HepG2 (cell line): Measurements from ENCODE around the gene TOPBP1. TPM values are rescaled to one million over a fixed set of nuclear protein-coding genes. Genes with fewer than 3 reads are reported as not detected.
A peak's percentile ranks its signal among the peaks of the same experiment; 100 is the strongest.

ENCODE experiments used
- ATAC-seq: fragments of 200-7000 bp; cut with Tn5 transposase; 3 replicates; pipeline ENCODE4 v1.9.1; 2020; ENCODE audit warnings: mild to moderate bottlenecking, moderate library complexity
- BruUV-seq: library from RNA; stranded (reverse); fragments of 400-500 nt; replicated peaks from 2 replicates; lab custom pipeline; 2021; lab: Mats Ljungman, UMichigan
- CTCF ChIA-PET: fragments of 300-600 bp; formaldehyde crosslinking; extraction: SDS; loops from one replicate; lab custom pipeline; 2021; ENCODE audit warnings: low total read pairs, inconsistent platforms, low intra/inter-chr PET ratio; lab: Yijun Ruan, JAX
- POLR2A ChIA-PET: fragments of 350-600 bp; sonication (Branson Sonifier 250); formaldehyde crosslinking; loops from one replicate; lab custom pipeline; 2020; ENCODE audit warnings: antibody characterized with exemption, inconsistent platforms; lab: Yijun Ruan, JAX
- DNase-seq: peaks from one replicate; pipeline ENCODE4 v3.0.0-alpha.2; 2015; ENCODE audit warnings: low spot score
- FAIRE-seq: peaks from 3 replicates; lab custom pipeline; 2011; peaks lifted over from hg19 to GRCh38; lab: Jason Lieb, UNC
- H2AFZ ChIP-seq: one replicate; pipeline ENCODE4 v1.6.1; 2011; ENCODE audit warnings: low read length, inconsistent platforms
- H3K27ac ChIP-seq: fragments of 300-600 bp; 3 replicates; pipeline ENCODE4 v1.8.0; 2011; ENCODE audit warnings: mixed run types, mild to moderate bottlenecking, mixed read lengths, low read length, inconsistent platforms; ENCODE audit not compliant: insufficient read depth; ENCODE audit errors: extremely low read length
- H3K27me3 ChIP-seq, 2 experiments: fragments of 200-600 bp in 1 of 2; 2 replicates in 1 of 2; 3 replicates in 1 of 2; pipeline versions ENCODE4 v1.6.0 to v1.8.0; 2011; ENCODE audit warnings: low read length in 2 of 2, mild to moderate bottlenecking in 2 of 2, moderate library complexity in 2 of 2, inconsistent platforms in 1 of 2; ENCODE audit not compliant: insufficient read depth in 2 of 2, control insufficient read depth in 1 of 2
- H3K36me3 ChIP-seq, 2 experiments: fragments of 200-600 bp in 1 of 2; replicated peaks in 1 of 2; 2 replicates in 1 of 2; 3 replicates in 1 of 2; pipeline versions ENCODE4 v1.5.1 to v1.8.0; 2011; ENCODE audit warnings: low read length in 2 of 2, inconsistent platforms in 1 of 2; ENCODE audit not compliant: insufficient read depth in 2 of 2, control insufficient read depth in 1 of 2
- H3K4me1 ChIP-seq: 2 replicates; pipeline ENCODE4 v1.5.1; 2012; ENCODE audit warnings: low read length, inconsistent platforms; ENCODE audit not compliant: insufficient read depth
- H3K4me2 ChIP-seq: 2 replicates; pipeline ENCODE4 v1.6.0; 2011; ENCODE audit warnings: low read depth, low read length, inconsistent platforms
- H3K4me3 ChIP-seq, 3 experiments: fragments of 200-600 bp in 1 of 3; sonication (generic), shearing (Covaris generic) in 1 of 3; replicated peaks in 1 of 3; 2 replicates each; pipeline ENCODE4 v1.5.1; 2011 to 2016; ENCODE audit warnings: low read length in 3 of 3, inconsistent platforms in 2 of 3, low read depth in 2 of 3, mild to moderate bottlenecking in 2 of 3, control low read depth in 1 of 3, mixed read lengths in 1 of 3; ENCODE audit not compliant: insufficient read depth in 1 of 3
- H3K79me2 ChIP-seq: one replicate; pipeline ENCODE4 v1.6.1; 2011; ENCODE audit warnings: low read length, inconsistent platforms; ENCODE audit not compliant: insufficient read depth
- H3K9ac ChIP-seq: 2 replicates; pipeline ENCODE4 v1.6.0; 2011; ENCODE audit warnings: mild to moderate bottlenecking, low read depth, low read length, inconsistent platforms; ENCODE audit not compliant: insufficient read depth
- H3K9me3 ChIP-seq: 2 replicates; pipeline ENCODE4 v1.5.1; 2012; ENCODE audit warnings: mild to moderate bottlenecking, low read length
- H4K20me1 ChIP-seq: 2 replicates; pipeline ENCODE4 v1.6.0; 2011; ENCODE audit warnings: inconsistent platforms, mild to moderate bottlenecking, low read length, moderate library complexity; ENCODE audit not compliant: insufficient read depth
- ARHGAP35 ChIP-seq: sonication (generic); formaldehyde crosslinking; IDR thresholded peaks from 2 replicates; pipeline ENCODE4 v1.9.0; 2022; ENCODE audit warnings: mild to moderate bottlenecking, inconsistent platforms, moderate library complexity, missing genetic modification reagents, borderline replicate concordance
- HDAC1 ChIP-seq: sonication (generic); formaldehyde crosslinking; IDR thresholded peaks from 2 replicates; pipeline ENCODE4 v1.5.1; 2020; ENCODE audit warnings: mild to moderate bottlenecking, missing genetic modification reagents
- HNF1B ChIP-seq: sonication (generic); formaldehyde crosslinking; IDR thresholded peaks from 2 replicates; pipeline ENCODE4 v1.5.1; 2020; ENCODE audit warnings: mild to moderate bottlenecking, moderate library complexity, missing genetic modification reagents
- RBM22 ChIP-seq: fragments of 200-400 bp; formaldehyde crosslinking; optimal IDR thresholded peaks from 2 replicates; pipeline ENCODE3; 2017; ENCODE audit warnings: mild to moderate bottlenecking, low read length, moderate library complexity
- ZFAT ChIP-seq: sonication (generic); formaldehyde crosslinking; conservative IDR thresholded peaks from 2 replicates; pipeline ENCODE4 v1.8.1; 2023; ENCODE audit warnings: missing genetic modification reagents, inconsistent platforms
- ZNF781 ChIP-seq: sonication (generic); formaldehyde crosslinking; IDR thresholded peaks from 2 replicates; pipeline ENCODE4 v1.5.1; 2020; ENCODE audit warnings: borderline replicate concordance, mild to moderate bottlenecking, missing genetic modification reagents; ENCODE audit errors: not compliant biosample characterization
- WGBS: methylation state at CpG from one replicate; pipeline ENCODE4 v1.1.6; 2017; ENCODE audit warnings: low lambda C conversion rate; 5-methylcytosine and 5-hydroxymethylcytosine counted together
- in situ Hi-C: cut with HindIII; loops from 2 replicates; pipeline ENCODE4 v1.10.0; 2017; ENCODE audit warnings: low pct_unique_long_range_greater_than_20kb; ENCODE audit not compliant: extremely low pct_ligation_motif_present
- intact Hi-C: fragments of 100-400 bp; cut with micrococcal nuclease; formaldehyde crosslinking; loops from one replicate; pipeline ENCODE4 v1.10.0; 2022; ENCODE audit not compliant: unreplicated experiment
- polyA plus RNA-seq, 8 experiments: library from polyadenylated mRNA; depleted of rRNA in 3 of 8; stranded (reverse) in 7 of 8; unstranded in 1 of 8; fragments of >200 nt; fragmentation: Illumina TruSeq in 4 of 8; extraction: Trizol in 4 of 8; gene quantifications; 2 replicates each; pipeline versions ENCODE4 v1.2.1 to v1.2.3, GENCODE V29; 2011 to 2016; ENCODE audit warnings: low read depth in 4 of 8, missing spikeins in 1 of 8, mixed read lengths in 1 of 8; ENCODE audit not compliant: insufficient read depth in 1 of 8
- total RNA-seq, 5 experiments: library from RNA; depleted of rRNA; stranded (reverse); fragments of >200 nt; fragmentation: Illumina TruSeq; extraction: Trizol; gene quantifications; 2 replicates each; pipeline ENCODE4 v1.2.3, GENCODE V29; 2016; ENCODE audit warnings: low read depth in 1 of 5

The TOPBP1 gene
- total and polyA plus RNA-seq, 2 of the 13 experiments (the other 11 are each of a cell fraction or from before 2014, with no cell fraction given) = 24.3 to 42.9 TPM

DNA sequence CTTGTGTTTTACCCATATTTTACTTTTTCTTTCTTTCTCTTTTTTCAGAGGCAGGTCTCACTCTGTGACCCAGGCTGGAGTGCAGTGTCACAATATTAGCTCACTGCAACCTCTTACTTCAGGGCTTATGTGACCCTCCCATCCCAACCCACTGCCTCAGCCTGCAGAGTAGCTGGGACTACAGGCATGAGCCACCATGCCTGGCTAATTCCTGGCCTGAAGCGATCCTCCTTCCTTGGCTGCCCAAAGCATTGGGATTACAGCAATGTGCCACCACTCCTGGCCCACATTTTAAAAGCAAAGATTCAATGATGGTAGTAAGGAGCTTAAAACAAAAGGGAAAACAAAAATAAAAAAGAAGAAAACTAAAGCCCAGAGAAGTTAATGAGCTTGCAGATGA lies 99.4 kb downstream of the TOPBP1 start:
- no peak overlapping the region for H3K4me2 ChIP-seq
- H2AFZ ChIP-seq = no peak overlapping the region
- no peak overlapping the region for H3K27ac ChIP-seq
- no peak overlapping the region for H3K9ac ChIP-seq
- ChIA-PET CTCF (no interaction called here), POLR2A (interaction anchor here (1.2 to 2.6 kb wide), 2 partner anchors 11 to 12 kb away, joined by 3 to 18 read pairs; partner anchors contain the start of gene CDV3)
- TF ChIP-seq ZFAT (CRISPR knock-in tag) = no peak
- intact Hi-C loops (no loop called here), in situ Hi-C loops (no loop called here)
- no peaks in the 10 kb centered on the region for H4K20me1 ChIP-seq
- DNase-seq = no peak
- H3K36me3 ChIP-seq = no peaks in the 10 kb centered on the region
- H3K79me2 ChIP-seq = no peaks in the 10 kb centered on the region
- no peak overlapping the region for H3K4me3 ChIP-seq
- no TSS peak for BruUV-seq
- peak; percentile 31; the same call in 1 of the 3 replicates for ATAC-seq
- peaks cover 23% of the 10 kb centered on the region for H3K4me1 ChIP-seq
- no peak for FAIRE-seq
- H3K27me3 ChIP-seq = no peaks in the 10 kb centered on the region
- 42% methylated on average over 1 of the region's 1 CpG for WGBS
- H3K9me3 ChIP-seq = no peaks in the 10 kb centered on the region

DNA sequence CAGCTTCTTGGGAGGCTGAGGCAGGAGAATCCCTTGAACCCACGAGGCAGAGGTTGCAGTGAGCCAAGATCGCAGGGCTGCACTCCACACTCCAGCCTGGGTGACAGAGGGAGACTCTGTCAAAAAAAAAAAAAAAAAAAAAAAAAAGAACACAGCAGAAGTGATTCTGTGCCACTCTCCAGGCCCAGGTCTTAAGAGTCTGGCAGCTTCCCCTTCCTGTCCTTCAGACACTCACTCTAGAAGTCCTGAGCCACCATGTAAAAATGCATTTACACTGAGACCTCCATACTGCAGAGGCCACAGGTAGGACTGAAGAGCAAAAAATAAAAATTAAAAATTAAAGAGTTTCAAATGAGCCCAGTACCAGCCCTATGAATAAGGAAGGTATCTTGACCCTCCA lies 100.1 kb downstream of the TOPBP1 start:
- no peaks in the 10 kb centered on the region for H3K36me3 ChIP-seq
- no peak for FAIRE-seq
- in situ Hi-C loops = no loop called here
- H2AFZ ChIP-seq = no peak overlapping the region
- intact Hi-C loops = no loop called here
- H3K4me1 ChIP-seq = peaks cover 23% of the 10 kb centered on the region
- CTCF ChIA-PET = no interaction called here
- ATAC-seq = no peak
- no peaks in the 10 kb centered on the region for H3K79me2 ChIP-seq
- H3K27me3 ChIP-seq = no peaks in the 10 kb centered on the region
- H3K4me2 ChIP-seq = no peak overlapping the region
- 48% methylated on average over 2 of the region's 2 CpGs for WGBS
- no TSS peak for BruUV-seq
- H3K9me3 ChIP-seq = no peaks in the 10 kb centered on the region
- H3K4me3 ChIP-seq = no peak overlapping the region
- no peak for DNase-seq
- TF ChIP-seq HDAC1 (CRISPR knock-in tag) (no peak), ZNF781 (CRISPR knock-in tag) (no peak), HNF1B (CRISPR knock-in tag) (no peak), ARHGAP35 (CRISPR knock-in tag) (no peak), RBM22 (no peak)
- no peak overlapping the region for H3K9ac ChIP-seq
- no peaks in the 10 kb centered on the region for H4K20me1 ChIP-seq
- POLR2A ChIA-PET = interaction anchor here (1.2 to 2.6 kb wide), 3 partner anchors 11 to 13 kb away, joined by 3 to 18 read pairs (median 5); partner anchors contain the start of gene CDV3
- H3K27ac ChIP-seq = no peak overlapping the region
